Esophagus squamous epithelium (tissue), 5 donors: ENCODE measurements around the gene FANK1. TPM values are rescaled to one million over a fixed set of nuclear protein-coding genes. Genes with fewer than 3 reads are reported as not detected.

Experiments used
- DNase-seq: peaks from one replicate; lab custom pipeline; 2025; lab: John Stamatoyannopoulos, UW
- H3K27ac ChIP-seq, 4 donors: fragments of 200-600 bp; sonication (generic); one replicate each; pipeline ENCODE4 v1.5.1; 2016 to 2019; ENCODE audit warnings: mild to moderate bottlenecking in 1 of 4
- H3K27me3 ChIP-seq, 4 donors: fragments of 200-600 bp; sonication (generic); 1 replicate in 3 of 4; 2 replicates in 1 of 4; pipeline versions ENCODE4 v1.5.1 to v1.6.0; 2017 to 2021; ENCODE audit warnings: antibody characterized with exemption in 1 of 4
- H3K36me3 ChIP-seq, 3 donors: fragments of 200-600 bp; sonication (generic); one replicate each; pipeline ENCODE4 v1.5.1; 2016 to 2019
- H3K4me1 ChIP-seq, 3 donors: fragments of 200-600 bp; sonication (generic); one replicate each; pipeline ENCODE4 v1.5.1; 2017 to 2019
- H3K4me3 ChIP-seq, 4 donors: fragments of 200-600 bp; sonication (generic); 1 replicate in 3 of 4; 2 replicates in 1 of 4; pipeline ENCODE4 v1.5.1; 2016 to 2019; ENCODE audit warnings: mild to moderate bottlenecking in 2 of 4, moderate library complexity in 1 of 4
- H3K9me3 ChIP-seq, 3 donors: fragments of 200-600 bp; sonication (generic); one replicate each; pipeline ENCODE4 v1.5.1; 2016 to 2019
- CTCF ChIP-seq, 6 experiments: fragments of 450-650 bp in 4 of 6; fragments of 200-600 bp in 2 of 6; sonication (generic) in 2 of 6; IDR thresholded peaks; one replicate each; pipeline ENCODE4 v1.5.1; 2016 to 2019; ENCODE audit warnings: antibody characterized with exemption in 6 of 6, mild to moderate bottlenecking in 4 of 6, moderate library complexity in 4 of 6
- POLR2A ChIP-seq, 4 donors: fragments of 450-650 bp; IDR thresholded peaks; one replicate each; pipeline ENCODE4 v1.6.1; 2017; ENCODE audit warnings: antibody characterized with exemption in 4 of 4, mild to moderate bottlenecking in 4 of 4, moderate library complexity in 3 of 4
- WGBS, 2 donors: methylation state at CpG; one replicate each; pipeline ENCODE4 v1.1.5; 2018; 5-methylcytosine and 5-hydroxymethylcytosine counted together
- intact Hi-C: fragments of 100-400 bp; cut with DNase I; formaldehyde crosslinking; loops from one replicate; pipeline ENCODE4 v1.15.0; 2022
- total RNA-seq, 4 donors: library from RNA; depleted of rRNA; stranded (reverse); fragments of >200 nt; gene quantifications; one replicate each; pipeline ENCODE4 v1.1.0, GENCODE V29; 2016
- donor health status: DM: yes; HTN: yes; CAD: no.

Gene FANK1
- total RNA-seq, 4 donors from 2014 or later: 1.7 to 7.7 (median 3.8) TPM

DNA sequence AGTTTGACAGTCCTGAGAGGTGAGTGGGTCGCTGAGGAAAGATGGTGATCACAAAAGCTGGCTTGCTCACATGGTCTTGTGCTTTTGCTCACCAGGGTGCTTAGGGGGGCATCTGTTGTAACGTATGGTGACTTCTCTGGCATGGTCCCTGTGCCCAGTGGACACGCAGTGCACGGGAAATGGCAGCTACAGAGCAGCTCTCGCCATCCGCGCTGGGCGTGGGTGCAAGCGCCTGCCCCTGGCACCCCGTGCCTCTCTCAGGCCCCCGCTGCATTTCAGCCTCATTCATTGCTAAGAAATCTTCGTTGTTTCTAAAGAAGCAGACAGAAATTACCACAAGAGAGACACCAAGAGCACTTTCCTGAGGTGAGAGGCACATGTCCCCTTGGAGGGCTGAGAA, 101.2 kb downstream of the FANK1 start:
- Histone ChIP-seq H3K4me1 (no peaks in the 10 kb centered on the region), H3K27me3 (no peaks in the 10 kb centered on the region), H3K27ac (no peak overlapping the region), H3K36me3 (no peaks in the 10 kb centered on the region), H3K9me3 (no peaks in the 10 kb centered on the region), H3K4me3 (no peak overlapping the region)
- 81 to 90% methylated on average over 4 to 10 of the region's 12 CpGs for WGBS, 2 donors
- intact Hi-C loops: no loop called here
- TF ChIP-seq CTCF (IDR thresholded peaks at IDR 0.05) (no peak), POLR2A (IDR thresholded peaks at IDR 0.05) (no peak)
- DNase-seq: no peak

- Histone ChIP-seq H3K4me3 (no peak overlapping the region), H3K36me3 (no peaks in the 10 kb centered on the region), H3K27me3 (no peaks in the 10 kb centered on the region), H3K4me1 (no peaks in the 10 kb centered on the region), H3K9me3 (no peaks in the 10 kb centered on the region), H3K27ac (no peak overlapping the region)
- intact Hi-C loops: no loop called here
- WGBS, 2 donors: 66 to 72% methylated on average over 3 of the region's 3 CpGs
- TF ChIP-seq CTCF (IDR thresholded peaks at IDR 0.05) (no peak), POLR2A (IDR thresholded peaks at IDR 0.05) (no peak)
- DNase-seq: no peak
Measured at GRCh38 chr10:125999694-126000093, 103.3 kb downstream of the FANK1 start.

DNA sequence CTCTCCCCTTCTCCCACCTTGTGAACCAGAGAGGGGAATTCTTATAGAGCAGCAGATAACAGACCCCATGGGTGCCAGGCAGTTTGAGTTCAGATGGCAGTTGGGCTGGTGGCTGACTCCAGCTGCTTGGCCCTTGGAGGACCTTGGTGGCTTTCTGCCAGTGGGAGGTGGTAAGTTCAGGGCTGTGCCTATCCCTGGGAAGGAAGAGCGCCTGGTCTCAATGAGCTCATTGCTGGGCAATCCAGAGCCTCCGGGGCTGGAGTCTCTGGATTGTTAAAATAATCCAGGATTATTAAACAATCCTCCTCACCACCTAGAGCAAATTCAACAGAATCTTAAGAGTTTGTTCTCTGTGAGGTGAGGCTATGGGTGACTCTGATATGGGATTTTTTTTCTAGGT, 105.2 kb downstream of the FANK1 start:
- WGBS, 2 donors: 33 to 71% methylated on average over 1 of the region's 2 CpGs
- Histone ChIP-seq H3K36me3 (no peaks in the 10 kb centered on the region), H3K9me3 (no peaks in the 10 kb centered on the region), H3K27me3 (no peaks in the 10 kb centered on the region), H3K4me1 (no peaks in the 10 kb centered on the region), H3K4me3 (no peak overlapping the region), H3K27ac (no peak overlapping the region)
- no peak for TF ChIP-seq POLR2A (IDR thresholded peaks at IDR 0.05)
- no peak for TF ChIP-seq CTCF (IDR thresholded peaks at IDR 0.05)
- DNase-seq: no peak
- intact Hi-C loops: no loop called here

DNA sequence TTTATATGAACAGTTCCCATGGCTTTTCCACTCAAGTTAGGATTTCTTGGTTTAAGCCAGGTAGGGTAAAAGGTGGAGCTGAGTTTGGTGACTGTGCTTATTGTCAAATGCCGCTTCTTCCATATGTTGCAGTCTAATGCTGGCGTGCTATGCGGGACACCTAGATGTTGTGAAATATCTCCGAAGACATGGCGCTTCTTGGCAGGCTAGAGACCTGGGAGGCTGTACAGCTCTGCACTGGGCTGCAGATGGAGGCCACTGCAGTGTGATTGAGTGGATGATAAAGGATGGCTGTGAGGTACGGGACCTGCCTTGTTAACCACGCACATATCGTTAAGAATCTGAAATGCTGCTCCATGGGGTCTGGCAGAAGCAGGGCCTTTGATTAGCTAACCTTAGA, 108.4 kb downstream of the FANK1 start:
- 83% methylated on average over 8 of the region's 8 CpGs for WGBS, 2 donors
- no peak overlapping the region for H3K27ac ChIP-seq

DNA sequence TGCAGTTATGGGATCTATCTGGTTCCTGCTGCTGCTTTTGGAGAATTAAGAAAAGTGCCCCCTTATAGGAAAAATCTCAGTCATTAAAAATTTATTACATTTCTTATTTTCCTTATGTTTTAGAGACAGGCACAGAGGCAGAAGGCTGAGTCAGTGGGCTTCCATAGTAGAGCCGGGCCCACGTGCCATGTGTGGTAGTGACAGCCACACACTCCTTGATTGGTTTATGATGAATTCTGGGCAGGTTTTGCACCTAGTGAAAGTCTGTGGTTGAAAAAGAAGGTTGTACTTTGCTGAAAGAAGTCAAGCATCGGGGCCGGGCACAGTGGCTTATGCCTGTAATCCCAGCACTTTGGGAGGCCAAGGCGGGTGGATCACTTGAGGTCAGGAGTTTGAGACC, 109.9 kb downstream of the FANK1 start:
- H3K9me3 ChIP-seq: no peaks in the 10 kb centered on the region
- intact Hi-C loops: no loop called here
- 98% methylated on average over 5 of the region's 5 CpGs for WGBS, 2 donors
- no peak overlapping the region for H3K4me3 ChIP-seq
- no peak overlapping the region for H3K27ac ChIP-seq
- no peaks in the 10 kb centered on the region for H3K27me3 ChIP-seq
- H3K36me3 ChIP-seq: no peaks in the 10 kb centered on the region
- TF ChIP-seq CTCF (IDR thresholded peaks at IDR 0.05) (no peak), POLR2A (IDR thresholded peaks at IDR 0.05) (no peak)
- DNase-seq: no peak
- no peaks in the 10 kb centered on the region for H3K4me1 ChIP-seq

More for the DNA sequence above, 108.4 kb downstream of the FANK1 start:
- TF ChIP-seq POLR2A (IDR thresholded peaks at IDR 0.05): no peak
- TF ChIP-seq CTCF (IDR thresholded peaks at IDR 0.05): no peak
- Histone ChIP-seq H3K9me3 (no peaks in the 10 kb centered on the region), H3K27me3 (no peaks in the 10 kb centered on the region), H3K4me1 (no peaks in the 10 kb centered on the region), H3K36me3 (no peaks in the 10 kb centered on the region), H3K4me3 (no peak overlapping the region)
- intact Hi-C loops: no loop called here
- DNase-seq: no peak
